ENCODE data around the gene GNAI1.

Gene GNAI1

GRCh38 chr7:80165177-80165576 is 30.5 kb downstream of the GNAI1 start:
- no peak for DNase-seq

- no peak for DNase-seq
These were observed 35.8 kb downstream of the GNAI1 start for GRCh38 chr7:80170445-80170844.

GRCh38 chr7:80172387-80172786 is 37.8 kb downstream of the GNAI1 start:
- DNase-seq: no peak

- no peak for DNase-seq
These were observed 41.1 kb downstream of the GNAI1 start for GRCh38 chr7:80175744-80176143.

GRCh38 chr7:80181411-80181810 is 46.8 kb downstream of the GNAI1 start:
- DNase-seq: no peak

- no peak for DNase-seq
These were observed 48.1 kb downstream of the GNAI1 start for GRCh38 chr7:80182630-80183276.

- no peak for DNase-seq
These were observed 48.7 kb downstream of the GNAI1 start for GRCh38 chr7:80183351-80183750.

GRCh38 chr7:80183900-80184685 is 49.5 kb downstream of the GNAI1 start:
- no peak for DNase-seq

GRCh38 chr7:80184693-80185092 is 50.1 kb downstream of the GNAI1 start:
- DNase-seq: no peak

GRCh38 chr7:80185571-80185970 is 50.9 kb downstream of the GNAI1 start:
- DNase-seq: no peak

- DNase-seq: no peak
These were observed 52.1 kb downstream of the GNAI1 start for GRCh38 chr7:80186721-80187120.

- DNase-seq: no peak
These were observed 52.6 kb downstream of the GNAI1 start for GRCh38 chr7:80187279-80187678.

- DNase-seq: no peak
These were observed 53.1 kb downstream of the GNAI1 start for GRCh38 chr7:80187727-80188126.

- no peak for DNase-seq
These were observed 55.0 kb downstream of the GNAI1 start for GRCh38 chr7:80189638-80190037.

GRCh38 chr7:80197627-80198026 is 63.0 kb downstream of the GNAI1 start:
- no peak for DNase-seq

GRCh38 chr7:80199051-80199450 is 64.4 kb downstream of the GNAI1 start:
- no peak for DNase-seq

- no peak for DNase-seq
These were observed 69.8 kb downstream of the GNAI1 start for GRCh38 chr7:80204454-80204853.

GRCh38 chr7:80204919-80205318 is 70.3 kb downstream of the GNAI1 start:
- no peak for DNase-seq

- no peak for DNase-seq
These were observed 72.1 kb downstream of the GNAI1 start for GRCh38 chr7:80206763-80207162.

GRCh38 chr7:80207501-80207900 is 72.9 kb downstream of the GNAI1 start:
- no peak for DNase-seq

- no peak for DNase-seq
These were observed 74.1 kb downstream of the GNAI1 start for GRCh38 chr7:80208700-80209099.

GRCh38 chr7:80210400-80210799 is 75.8 kb downstream of the GNAI1 start:
- no peak for DNase-seq

GRCh38 chr7:80213814-80214213 is 79.2 kb downstream of the GNAI1 start:
- no peak for DNase-seq

- DNase-seq: no peak
These were observed 81.1 kb downstream of the GNAI1 start for GRCh38 chr7:80215734-80216133.

Data from GOT3 (cell line).